Uterus (tissue), 4 donors: ENCODE measurements around the gene DNM3. TPM values are rescaled to one million over a fixed set of nuclear protein-coding genes. Genes with fewer than 3 reads are reported as not detected.

ENCODE experiments used
- DNase-seq, 2 donors: peaks; one replicate each; pipeline ENCODE4 v3.0.0-alpha.2; 2019 to 2020
- H3K27ac ChIP-seq, 2 donors: fragments of 200-600 bp; sonication (generic); 1 replicate in 1 of 2; 2 replicates in 1 of 2; pipeline ENCODE4 v1.5.1; 2016 to 2018
- H3K27me3 ChIP-seq, 2 donors: fragments of 200-600 bp; sonication (generic); one replicate each; pipeline ENCODE4 v1.5.1; 2018 to 2019; ENCODE audit warnings: control low read depth in 1 of 2
- H3K36me3 ChIP-seq, 2 donors: fragments of 200-600 bp; sonication (generic); one replicate each; pipeline ENCODE4 v1.5.1; 2019; ENCODE audit warnings: control low read depth in 1 of 2
- H3K4me1 ChIP-seq, 2 donors: fragments of 200-600 bp; sonication (generic); one replicate each; pipeline ENCODE4 v1.5.1; 2018 to 2019; ENCODE audit warnings: control low read depth in 1 of 2
- H3K4me3 ChIP-seq, 2 donors: fragments of 200-600 bp; sonication (generic); 1 replicate in 1 of 2; 2 replicates in 1 of 2; pipeline ENCODE4 v1.5.1; 2018 to 2019; ENCODE audit warnings: mild to moderate bottlenecking in 1 of 2
- H3K9me3 ChIP-seq, 2 donors: fragments of 200-600 bp; sonication (generic); one replicate each; pipeline ENCODE4 v1.5.1; 2019; ENCODE audit warnings: control low read depth in 1 of 2
- CTCF ChIP-seq, 4 experiments: fragments of 200-600 bp in 2 of 4; fragments of 450-650 bp in 2 of 4; sonication (generic) in 2 of 4; IDR thresholded peaks; one replicate each; pipeline ENCODE4 v1.5.1; 2016 to 2019; ENCODE audit warnings: antibody characterized with exemption in 4 of 4, mild to moderate bottlenecking in 2 of 4, moderate library complexity in 1 of 4
- POLR2A ChIP-seq, 2 donors: fragments of 450-650 bp; IDR thresholded peaks; one replicate each; pipeline ENCODE4 v1.6.1; 2016; ENCODE audit warnings: antibody characterized with exemption in 2 of 2, mild to moderate bottlenecking in 1 of 2, moderate library complexity in 1 of 2
- intact Hi-C: fragments of 100-400 bp; cut with DNase I; formaldehyde crosslinking; loops from one replicate; pipeline ENCODE4 v1.15.1; 2023; ENCODE audit warnings: low total_unique reads
- total RNA-seq, 4 donors: library from RNA; depleted of rRNA in 3 of 4; stranded (reverse); fragments of >200 nt in 3 of 4; gene quantifications; one replicate each; pipeline versions ENCODE4 v1.1.0 to v1.2.4, GENCODE V29; 2014 to 2023
- donor health status: DM: yes; HTN: yes; CAD: no.

The DNM3 gene
- total RNA-seq, 4 donors from 2014 or later = 4.7 to 49.2 (median 14.6) TPM

GRCh38 chr1:172323686-172324085 lies 482.4 kb downstream of the DNM3 start:
- peaks cover 5 to 6% of the 10 kb centered on the region in 2 donors for H3K4me1 ChIP-seq
- no peaks in the 10 kb centered on the region for H3K27me3 ChIP-seq
- TF ChIP-seq CTCF (IDR thresholded peaks at IDR 0.05) = no peak
- no peak for TF ChIP-seq POLR2A (IDR thresholded peaks at IDR 0.05)
- H3K4me3 ChIP-seq = no peak overlapping the region
- H3K27ac ChIP-seq = peak overlapping the region; percentile 80 to 83
- H3K9me3 ChIP-seq = no peaks in the 10 kb centered on the region
- H3K36me3 ChIP-seq = no peaks in the 10 kb centered on the region
- intact Hi-C loops = no loop called here
- no peak for DNase-seq

DNA sequence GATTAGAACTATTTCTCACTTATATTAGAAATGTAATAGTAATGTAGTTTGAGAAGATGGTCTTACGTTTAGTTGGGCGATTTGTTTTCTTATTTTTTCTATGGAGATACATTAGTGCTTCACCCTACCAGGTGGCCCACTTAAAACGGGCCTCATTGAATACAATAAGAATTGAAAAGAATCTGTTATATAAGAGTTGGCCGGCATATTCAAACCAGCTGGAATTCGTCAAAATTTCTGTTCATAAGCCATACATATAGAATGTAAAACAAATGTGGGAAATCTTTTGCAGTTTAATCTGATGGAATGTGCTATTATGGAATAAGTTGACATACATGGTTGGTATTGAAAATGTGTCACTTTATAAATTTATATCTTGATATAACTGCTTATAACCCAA lies 482.8 kb downstream of the DNM3 start:
- TF ChIP-seq POLR2A (IDR thresholded peaks at IDR 0.05) = no peak
- H3K4me3 ChIP-seq = no peak overlapping the region
- DNase-seq = no peak
- no peaks in the 10 kb centered on the region for H3K27me3 ChIP-seq
- no peaks in the 10 kb centered on the region for H3K36me3 ChIP-seq
- no peaks in the 10 kb centered on the region for H3K9me3 ChIP-seq
- H3K4me1 ChIP-seq = peaks cover 5 to 6% of the 10 kb centered on the region in 2 donors
- intact Hi-C loops = no loop called here
- no peak overlapping the region for H3K27ac ChIP-seq

DNA sequence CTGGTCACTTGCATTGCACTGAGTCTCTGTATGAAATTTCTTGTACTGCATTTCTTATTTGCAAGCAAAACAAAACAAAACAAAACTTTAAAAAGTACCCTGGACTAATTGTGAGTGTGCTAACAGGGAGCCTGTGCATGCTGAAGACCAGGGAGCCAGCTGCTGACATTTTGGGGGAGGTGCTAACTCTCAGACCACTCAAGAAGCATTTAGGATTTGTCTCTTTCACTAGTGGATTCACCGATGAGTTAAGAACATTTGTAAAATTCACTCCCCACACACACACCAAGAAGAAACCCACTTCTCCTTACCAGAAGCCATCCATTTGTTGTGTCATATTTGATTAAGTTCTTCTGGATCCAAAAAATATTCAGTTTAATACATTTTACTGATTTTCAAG lies 483.5 kb downstream of the DNM3 start:
- no peak for DNase-seq
- peaks cover 5 to 6% of the 10 kb centered on the region in 2 donors for H3K4me1 ChIP-seq
- intact Hi-C loops = no loop called here

DNA sequence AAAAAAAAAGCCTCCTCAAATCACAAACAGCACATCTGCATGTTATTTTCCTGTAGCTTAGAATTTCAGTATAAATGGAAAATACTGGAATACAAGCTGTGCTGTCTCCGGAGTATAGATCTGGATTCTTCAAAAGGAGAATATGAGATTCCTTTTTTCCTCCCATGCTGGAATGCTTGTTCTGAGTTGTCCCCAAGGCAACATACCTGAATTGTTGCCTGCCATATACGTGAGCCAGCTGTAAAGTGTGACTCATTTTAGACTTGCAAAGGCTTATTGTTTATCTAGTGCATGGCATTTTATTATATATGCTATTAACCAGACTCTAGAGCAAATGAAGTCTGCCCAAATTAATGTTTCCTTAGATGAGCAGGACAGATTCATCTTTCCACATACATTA lies 484.2 kb downstream of the DNM3 start:
- no peak overlapping the region for H3K4me3 ChIP-seq
- intact Hi-C loops = no loop called here
- H3K27me3 ChIP-seq = no peaks in the 10 kb centered on the region
- no peaks in the 10 kb centered on the region for H3K36me3 ChIP-seq
- no peaks in the 10 kb centered on the region for H3K9me3 ChIP-seq
- TF ChIP-seq CTCF (IDR thresholded peaks at IDR 0.05) (no peak), POLR2A (IDR thresholded peaks at IDR 0.05) (no peak)
- H3K27ac ChIP-seq = no peak overlapping the region
- H3K4me1 ChIP-seq = peaks cover 5 to 6% of the 10 kb centered on the region in 2 donors
- no peak for DNase-seq

More for the DNA sequence above, 483.5 kb downstream of the DNM3 start:
- Histone ChIP-seq H3K9me3 (no peaks in the 10 kb centered on the region), H3K27ac (no peak overlapping the region), H3K4me3 (no peak overlapping the region), H3K27me3 (no peaks in the 10 kb centered on the region), H3K36me3 (no peaks in the 10 kb centered on the region)
- TF ChIP-seq POLR2A (IDR thresholded peaks at IDR 0.05) (no peak), CTCF (IDR thresholded peaks at IDR 0.05) (no peak)

DNA sequence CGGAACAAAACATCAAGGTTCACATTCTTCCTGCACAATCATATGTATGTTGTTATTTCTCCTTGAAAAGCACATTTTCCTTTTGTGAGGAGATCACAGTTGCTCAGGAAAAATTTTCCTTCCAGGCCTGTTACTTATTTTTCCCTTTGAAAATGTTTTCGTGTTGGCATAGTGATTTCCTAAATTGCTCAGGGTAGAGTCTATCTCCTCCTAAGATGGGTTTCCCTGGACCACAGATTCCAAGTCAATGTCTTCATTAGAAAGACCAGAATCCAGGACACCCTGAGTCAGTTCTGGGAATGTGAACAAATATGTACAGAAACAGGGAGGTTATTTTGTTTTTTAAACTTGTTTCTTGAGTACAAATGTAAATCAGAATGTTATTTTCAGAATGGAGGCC lies 484.8 kb downstream of the DNM3 start:
- Histone ChIP-seq H3K27me3 (no peaks in the 10 kb centered on the region), H3K27ac (no peak overlapping the region), H3K4me3 (no peak overlapping the region), H3K9me3 (no peaks in the 10 kb centered on the region), H3K36me3 (no peaks in the 10 kb centered on the region), H3K4me1 (peaks cover 5 to 6% of the 10 kb centered on the region in 2 donors)
- no peak for DNase-seq
- no peak for TF ChIP-seq POLR2A (IDR thresholded peaks at IDR 0.05)
- no peak for TF ChIP-seq CTCF (IDR thresholded peaks at IDR 0.05)
- intact Hi-C loops = no loop called here

GRCh38 chr1:172328266-172328665 lies 487.0 kb downstream of the DNM3 start:
- intact Hi-C loops = no loop called here
- no peak for DNase-seq
- no peaks in the 10 kb centered on the region for H3K9me3 ChIP-seq

More at GRCh38 chr1:172328266-172328665, 487.0 kb downstream of the DNM3 start:
- Histone ChIP-seq H3K27ac (no peak overlapping the region), H3K4me1 (peaks cover 0 to 5% of the 10 kb centered on the region in 2 donors), H3K27me3 (no peaks in the 10 kb centered on the region), H3K36me3 (no peaks in the 10 kb centered on the region), H3K4me3 (no peak overlapping the region)
- TF ChIP-seq POLR2A (IDR thresholded peaks at IDR 0.05) (no peak), CTCF (IDR thresholded peaks at IDR 0.05) (no peak)
